DND-41 (cell line): ENCODE measurements around the gene ELAC2.

Experiments
- ATAC-seq: fragments of 200-7000 bp; cut with Tn5 transposase; 3 replicates; pipeline ENCODE4 v1.9.1; 2021; ENCODE audit warnings: low read depth; ENCODE audit not compliant: insufficient read depth
- DNase-seq: peaks from one replicate; pipeline ENCODE4 v3.0.0-alpha.2; 2020
- H2AFZ ChIP-seq: 2 replicates; pipeline ENCODE4 v1.6.0; 2012; ENCODE audit warnings: low read depth, low read length
- H3K27ac ChIP-seq: 2 replicates; pipeline ENCODE4 v1.5.1; 2012; ENCODE audit warnings: low read length, inconsistent platforms
- H3K27me3 ChIP-seq: fragments of 200-600 bp; sonication (generic); 2 replicates; pipeline ENCODE4 v1.6.0; 2012; ENCODE audit warnings: low read length, mild to moderate bottlenecking, inconsistent platforms; ENCODE audit not compliant: insufficient read depth, poor library complexity
- H3K36me3 ChIP-seq: 2 replicates; pipeline ENCODE4 v1.5.1; 2012; ENCODE audit warnings: low read length, inconsistent platforms; ENCODE audit not compliant: insufficient read depth
- H3K4me1 ChIP-seq: 2 replicates; pipeline ENCODE4 v1.5.1; 2012; ENCODE audit warnings: mild to moderate bottlenecking, low read length; ENCODE audit not compliant: insufficient read depth
- H3K4me2 ChIP-seq: 2 replicates; pipeline ENCODE4 v1.6.0; 2012; ENCODE audit warnings: mild to moderate bottlenecking, moderate library complexity, low read length, inconsistent platforms; ENCODE audit not compliant: insufficient read depth
- H3K4me3 ChIP-seq, 2 experiments: fragments of 200-600 bp in 1 of 2; shearing (Covaris generic) in 1 of 2; 2 replicates each; pipeline ENCODE4 v1.5.1; 2012 to 2016; ENCODE audit warnings: inconsistent platforms in 2 of 2, low read length in 2 of 2, mild to moderate bottlenecking in 2 of 2, low read depth in 1 of 2, moderate library complexity in 1 of 2
- H3K79me2 ChIP-seq: 2 replicates; pipeline ENCODE4 v1.6.0; 2012; ENCODE audit warnings: low read length, inconsistent platforms; ENCODE audit not compliant: insufficient read depth
- H3K9ac ChIP-seq: 2 replicates; pipeline ENCODE4 v1.6.0; 2012; ENCODE audit warnings: low read depth, mild to moderate bottlenecking, inconsistent platforms, low read length, moderate library complexity
- H3K9me3 ChIP-seq: 2 replicates; pipeline ENCODE4 v1.5.1; 2012; ENCODE audit warnings: low read length, moderate library complexity, mild to moderate bottlenecking, inconsistent platforms; ENCODE audit not compliant: insufficient read depth, severe bottlenecking
- H4K20me1 ChIP-seq: 2 replicates; pipeline ENCODE4 v1.6.0; 2012; ENCODE audit warnings: low read length; ENCODE audit not compliant: insufficient read depth
- EZH2 ChIP-seq: IDR thresholded peaks from 3 replicates; pipeline ENCODE4 v1.6.1; 2012; ENCODE audit warnings: borderline replicate concordance, low read depth, mild to moderate bottlenecking, moderate library complexity, low read length, inconsistent platforms; ENCODE audit not compliant: severe bottlenecking
- TF ChIP-seq, protein P1 (sequence below): IDR thresholded peaks from 2 replicates; pipeline ENCODE4 v1.5.1; 2012; ENCODE audit warnings: borderline replicate concordance, low read length, moderate library complexity, mild to moderate bottlenecking; ENCODE audit not compliant: poor library complexity, severe bottlenecking; ENCODE audit errors: extremely low read depth

Gene ELAC2

DNA sequence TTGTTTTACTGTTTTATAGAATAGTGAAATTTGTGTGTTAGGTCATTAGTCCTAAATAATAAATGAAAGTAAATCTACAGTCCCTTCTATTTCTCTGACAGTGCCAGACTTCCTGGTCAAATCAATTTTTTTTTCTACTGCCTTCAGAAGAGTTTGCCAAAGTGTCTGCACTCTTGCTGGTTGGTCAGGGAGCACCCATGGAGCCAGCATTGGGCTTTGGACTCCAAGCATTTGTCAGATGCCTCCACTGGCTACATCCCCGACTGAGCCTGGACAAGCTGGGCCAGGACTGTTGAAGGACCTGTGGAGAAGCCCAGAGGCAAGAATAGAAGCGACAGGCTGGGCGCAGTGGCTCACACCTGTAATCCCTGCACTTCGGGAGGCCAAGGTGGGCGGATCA is 53.7 kb downstream of the ELAC2 start:
- Histone ChIP-seq H3K4me1 (no peaks in the 10 kb centered on the region), H2AFZ (no peak overlapping the region), H3K79me2 (no peaks in the 10 kb centered on the region), H3K4me3 (no peak overlapping the region), H3K9me3 (no peaks in the 10 kb centered on the region), H4K20me1 (no peaks in the 10 kb centered on the region), H3K9ac (no peak overlapping the region), H3K27ac (no peak overlapping the region), H3K4me2 (no peak overlapping the region), H3K36me3 (no peaks in the 10 kb centered on the region), H3K27me3 (peaks cover 3% of the 10 kb centered on the region)
- DNase-seq = no peak
- no peak for ATAC-seq
- TF ChIP-seq, protein P1, sequence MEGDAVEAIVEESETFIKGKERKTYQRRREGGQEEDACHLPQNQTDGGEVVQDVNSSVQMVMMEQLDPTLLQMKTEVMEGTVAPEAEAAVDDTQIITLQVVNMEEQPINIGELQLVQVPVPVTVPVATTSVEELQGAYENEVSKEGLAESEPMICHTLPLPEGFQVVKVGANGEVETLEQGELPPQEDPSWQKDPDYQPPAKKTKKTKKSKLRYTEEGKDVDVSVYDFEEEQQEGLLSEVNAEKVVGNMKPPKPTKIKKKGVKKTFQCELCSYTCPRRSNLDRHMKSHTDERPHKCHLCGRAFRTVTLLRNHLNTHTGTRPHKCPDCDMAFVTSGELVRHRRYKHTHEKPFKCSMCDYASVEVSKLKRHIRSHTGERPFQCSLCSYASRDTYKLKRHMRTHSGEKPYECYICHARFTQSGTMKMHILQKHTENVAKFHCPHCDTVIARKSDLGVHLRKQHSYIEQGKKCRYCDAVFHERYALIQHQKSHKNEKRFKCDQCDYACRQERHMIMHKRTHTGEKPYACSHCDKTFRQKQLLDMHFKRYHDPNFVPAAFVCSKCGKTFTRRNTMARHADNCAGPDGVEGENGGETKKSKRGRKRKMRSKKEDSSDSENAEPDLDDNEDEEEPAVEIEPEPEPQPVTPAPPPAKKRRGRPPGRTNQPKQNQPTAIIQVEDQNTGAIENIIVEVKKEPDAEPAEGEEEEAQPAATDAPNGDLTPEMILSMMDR = no peak
- no peak for TF ChIP-seq EZH2

DNA sequence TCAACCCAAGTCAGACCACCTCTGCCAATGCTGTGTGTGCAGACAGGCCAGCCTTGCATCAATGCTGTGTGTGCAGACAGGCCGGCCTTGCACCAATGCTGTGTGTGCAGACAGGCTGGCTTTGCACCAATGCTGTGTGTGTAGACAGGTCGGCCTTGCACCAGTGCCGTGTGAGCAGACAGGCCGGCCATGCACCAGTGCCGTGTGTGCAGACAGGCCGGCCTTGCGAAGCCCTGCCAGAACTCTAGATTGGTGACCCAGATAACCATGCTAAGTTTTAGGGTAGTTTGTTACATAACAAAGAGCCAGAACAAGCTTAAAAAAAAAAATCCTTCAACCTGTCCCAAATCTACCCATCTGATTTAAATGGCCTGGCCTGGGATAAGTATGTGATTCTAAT is 54.3 kb downstream of the ELAC2 start:
- no peaks in the 10 kb centered on the region for H3K4me1 ChIP-seq
- H3K4me2 ChIP-seq = no peak overlapping the region
- H2AFZ ChIP-seq = no peak overlapping the region
- H3K4me3 ChIP-seq = no peak overlapping the region
- H3K79me2 ChIP-seq = no peaks in the 10 kb centered on the region
- no peak for TF ChIP-seq EZH2
- TF ChIP-seq, protein P1 = no peak
- no peaks in the 10 kb centered on the region for H4K20me1 ChIP-seq
- H3K9ac ChIP-seq = no peak overlapping the region
- H3K36me3 ChIP-seq = no peaks in the 10 kb centered on the region
- ATAC-seq = no peak
- no peaks in the 10 kb centered on the region for H3K9me3 ChIP-seq
- no peak overlapping the region for H3K27ac ChIP-seq
- H3K27me3 ChIP-seq = peaks cover 3% of the 10 kb centered on the region
- DNase-seq = no peak

DNA sequence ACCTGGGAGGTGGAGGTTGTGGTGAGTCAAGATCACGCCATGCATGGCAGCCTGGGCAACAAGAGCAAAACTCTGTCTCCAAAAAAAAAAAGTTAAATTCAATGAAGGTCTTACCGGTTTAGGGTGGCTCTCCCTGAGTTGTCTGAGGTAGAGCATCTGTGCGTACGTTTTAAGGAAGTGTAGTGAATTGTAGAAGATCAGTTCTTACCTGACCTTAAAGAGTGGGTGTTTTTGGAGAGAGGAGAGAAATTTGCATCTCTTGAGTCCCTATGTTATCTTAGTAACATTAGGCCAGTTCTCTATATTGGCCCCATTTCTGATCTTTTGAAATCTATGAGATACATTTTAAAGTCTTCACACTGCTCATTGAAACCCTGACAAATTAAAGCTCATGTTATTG is 56.2 kb downstream of the ELAC2 start:
- TF ChIP-seq, protein P1 = no peak
- no peak for TF ChIP-seq EZH2
- Histone ChIP-seq H3K36me3 (no peaks in the 10 kb centered on the region), H3K27me3 (peaks cover 3% of the 10 kb centered on the region), H3K4me2 (no peak overlapping the region), H3K79me2 (no peaks in the 10 kb centered on the region), H3K9ac (no peak overlapping the region), H3K9me3 (no peaks in the 10 kb centered on the region), H3K4me1 (no peaks in the 10 kb centered on the region), H2AFZ (no peak overlapping the region), H3K27ac (no peak overlapping the region), H4K20me1 (no peaks in the 10 kb centered on the region), H3K4me3 (no peak overlapping the region)
- DNase-seq (no peak), ATAC-seq (no peak)

DNA sequence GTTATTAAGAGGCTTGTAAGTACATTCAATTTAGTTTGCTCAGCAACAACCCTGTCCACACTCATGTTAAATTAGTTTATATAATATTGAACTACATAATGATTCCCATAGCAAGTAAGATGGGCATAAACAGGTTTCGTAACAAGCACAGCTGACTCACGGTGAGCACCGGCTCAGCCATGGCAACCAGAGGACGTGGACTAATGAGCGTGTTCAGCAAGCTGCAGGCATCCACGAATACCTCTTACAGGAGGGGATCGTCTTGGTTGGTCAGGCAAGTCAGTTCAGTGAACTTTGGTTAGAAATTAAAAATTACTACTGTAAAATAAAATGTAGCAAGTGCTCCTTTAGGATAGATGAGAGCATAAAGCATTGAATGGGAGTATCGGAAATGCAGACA is 58.4 kb downstream of the ELAC2 start:
- H3K4me3 ChIP-seq = no peak overlapping the region
- no peaks in the 10 kb centered on the region for H4K20me1 ChIP-seq
- no peak for ATAC-seq
- H3K4me2 ChIP-seq = no peak overlapping the region
- DNase-seq = no peak
- H2AFZ ChIP-seq = no peak overlapping the region
- TF ChIP-seq, protein P1 = no peak
- TF ChIP-seq EZH2 = no peak
- H3K79me2 ChIP-seq = no peaks in the 10 kb centered on the region
- no peaks in the 10 kb centered on the region for H3K36me3 ChIP-seq
- H3K27me3 ChIP-seq = peaks cover 3% of the 10 kb centered on the region
- H3K4me1 ChIP-seq = no peaks in the 10 kb centered on the region
- H3K9ac ChIP-seq = no peak overlapping the region
- H3K27ac ChIP-seq = no peak overlapping the region
- no peaks in the 10 kb centered on the region for H3K9me3 ChIP-seq
